Glutamatergic neuron (in vitro differentiated cells): ENCODE data around the gene NFAT5. TPM values are rescaled to one million over a fixed set of nuclear protein-coding genes. Genes with fewer than 3 reads are reported as not detected.

Experiments used
- DNase-seq: peaks from one replicate; pipeline ENCODE4 v3.0.0; 2022
- H3K27ac Mint-ChIP-seq: one replicate; pipeline ENCODE4 v1.8.0; 2020; ENCODE audit warnings: mild to moderate bottlenecking, mixed read lengths, inconsistent platforms; ENCODE audit not compliant: unreplicated experiment
- H3K27me3 Mint-ChIP-seq: one replicate; pipeline ENCODE4 v1.8.0; 2020; ENCODE audit warnings: mild to moderate bottlenecking, moderate library complexity, mixed read lengths, inconsistent platforms; ENCODE audit not compliant: unreplicated experiment
- H3K36me3 Mint-ChIP-seq: one replicate; pipeline ENCODE4 v1.8.0; 2020; ENCODE audit warnings: mild to moderate bottlenecking, mixed read lengths, inconsistent platforms; ENCODE audit not compliant: unreplicated experiment
- H3K4me1 Mint-ChIP-seq: one replicate; pipeline ENCODE4 v1.8.0; 2020; ENCODE audit warnings: mild to moderate bottlenecking, low read depth, mixed read lengths, inconsistent platforms; ENCODE audit not compliant: unreplicated experiment
- H3K4me3 Mint-ChIP-seq: one replicate; pipeline ENCODE4 v1.8.0; 2020; ENCODE audit warnings: mild to moderate bottlenecking, mixed read lengths, inconsistent platforms; ENCODE audit not compliant: unreplicated experiment
- H3K9me3 Mint-ChIP-seq: one replicate; pipeline ENCODE4 v1.8.0; 2020; ENCODE audit warnings: mild to moderate bottlenecking, moderate library complexity, mixed read lengths, inconsistent platforms; ENCODE audit not compliant: unreplicated experiment
- CTCF ChIP-seq: fragments of 200-600 bp; sonication (generic); IDR thresholded peaks from one replicate; pipeline ENCODE4 v1.5.0; 2021; ENCODE audit not compliant: partially characterized antibody, unreplicated experiment
- total RNA-seq: library from RNA; stranded (reverse); fragmentation: NEBNext Ultra II Directional; extraction: Animal tissue kit (Norgen Biotek cat#: 25700); gene quantifications from one replicate; pipeline ENCODE4 v1.2.1, GENCODE V29; 2021; ENCODE audit not compliant: unreplicated experiment

The NFAT5 gene
- total RNA-seq, 1 donor from 2014 or later, result 26.3 TPM

- DNase-seq, result no peak
- TF ChIP-seq CTCF, result no peak
- Mint-ChIP-seq H3K4me3 (no peak overlapping the region), H3K4me1 (no peaks in the 10 kb centered on the region), H3K9me3 (no peaks in the 10 kb centered on the region), H3K27me3 (no peaks in the 10 kb centered on the region), H3K27ac (no peak overlapping the region), H3K36me3 (no peaks in the 10 kb centered on the region)
Measured at GRCh38 chr16:69590590-69590989, 24.8 kb downstream of the NFAT5 start.

- TF ChIP-seq CTCF, result no peak
- no peak overlapping the region for H3K4me3 Mint-ChIP-seq
- H3K27me3 Mint-ChIP-seq, result no peaks in the 10 kb centered on the region
- DNase-seq, result no peak
- H3K36me3 Mint-ChIP-seq, result no peaks in the 10 kb centered on the region
- no peak overlapping the region for H3K27ac Mint-ChIP-seq
- H3K9me3 Mint-ChIP-seq, result no peaks in the 10 kb centered on the region
- no peaks in the 10 kb centered on the region for H3K4me1 Mint-ChIP-seq
Measured at GRCh38 chr16:69593751-69594255, 28.0 kb downstream of the NFAT5 start.

- DNase-seq, result no peak
- H3K4me3 Mint-ChIP-seq, result no peak overlapping the region
- H3K27ac Mint-ChIP-seq, result no peak overlapping the region
- no peaks in the 10 kb centered on the region for H3K4me1 Mint-ChIP-seq
- H3K9me3 Mint-ChIP-seq, result no peaks in the 10 kb centered on the region
- no peak for TF ChIP-seq CTCF
- H3K36me3 Mint-ChIP-seq, result no peaks in the 10 kb centered on the region
- no peaks in the 10 kb centered on the region for H3K27me3 Mint-ChIP-seq
Measured at GRCh38 chr16:69595127-69596036, 29.6 kb downstream of the NFAT5 start.

GRCh38 chr16:69596801-69597200, 31.0 kb downstream of the NFAT5 start:
- no peak for TF ChIP-seq CTCF
- no peak for DNase-seq
- Mint-ChIP-seq H3K27me3 (no peaks in the 10 kb centered on the region), H3K9me3 (peaks cover 2% of the 10 kb centered on the region), H3K27ac (no peak overlapping the region), H3K4me1 (no peaks in the 10 kb centered on the region), H3K36me3 (no peaks in the 10 kb centered on the region), H3K4me3 (no peak overlapping the region)

GRCh38 chr16:69598045-69598444, 32.3 kb downstream of the NFAT5 start:
- H3K4me1 Mint-ChIP-seq, result no peaks in the 10 kb centered on the region
- no peak overlapping the region for H3K4me3 Mint-ChIP-seq
- H3K27ac Mint-ChIP-seq, result no peak overlapping the region
- TF ChIP-seq CTCF, result no peak
- H3K9me3 Mint-ChIP-seq, result peaks cover 2% of the 10 kb centered on the region
- no peak for DNase-seq
- H3K27me3 Mint-ChIP-seq, result no peaks in the 10 kb centered on the region
- no peaks in the 10 kb centered on the region for H3K36me3 Mint-ChIP-seq
